GM12873 (cell line): Measurements from ENCODE around the gene ACTRT2.

Source experiments
- CTCF ChIP-seq: IDR thresholded peaks from 2 replicates; pipeline ENCODE4 v1.5.1; 2012; ENCODE audit warnings: low read depth, mild to moderate bottlenecking, moderate library complexity, low read length, control low read depth; ENCODE audit not compliant: insufficient read depth; ENCODE audit errors: missing control alignments

The ACTRT2 gene

GRCh38 chr1:2985067-2985561 lies 36.2 kb upstream of the ACTRT2 start:
- no peak for TF ChIP-seq CTCF

- no peak for TF ChIP-seq CTCF
Observed at GRCh38 chr1:2985694-2986548, 35.3 kb upstream of the ACTRT2 start.

- TF ChIP-seq CTCF = no peak
Observed at GRCh38 chr1:2986549-2987305, 34.5 kb upstream of the ACTRT2 start.

GRCh38 chr1:2987773-2988172 lies 33.5 kb upstream of the ACTRT2 start:
- TF ChIP-seq CTCF = no peak

GRCh38 chr1:2988256-2988655 lies 33.0 kb upstream of the ACTRT2 start:
- no peak for TF ChIP-seq CTCF

- no peak for TF ChIP-seq CTCF
Observed at GRCh38 chr1:2989185-2989584, 32.1 kb upstream of the ACTRT2 start.

GRCh38 chr1:2989976-2990375 lies 31.3 kb upstream of the ACTRT2 start:
- no peak for TF ChIP-seq CTCF
